ENCODE results near the gene PRKD2. TPM values are rescaled to one million over a fixed set of nuclear protein-coding genes. Genes with fewer than 3 reads are reported as not detected.

PRKD2 gene
- total and polyA plus RNA-seq, 2 experiments from 2014 or later = 53.8 to 68.0 TPM

DNA sequence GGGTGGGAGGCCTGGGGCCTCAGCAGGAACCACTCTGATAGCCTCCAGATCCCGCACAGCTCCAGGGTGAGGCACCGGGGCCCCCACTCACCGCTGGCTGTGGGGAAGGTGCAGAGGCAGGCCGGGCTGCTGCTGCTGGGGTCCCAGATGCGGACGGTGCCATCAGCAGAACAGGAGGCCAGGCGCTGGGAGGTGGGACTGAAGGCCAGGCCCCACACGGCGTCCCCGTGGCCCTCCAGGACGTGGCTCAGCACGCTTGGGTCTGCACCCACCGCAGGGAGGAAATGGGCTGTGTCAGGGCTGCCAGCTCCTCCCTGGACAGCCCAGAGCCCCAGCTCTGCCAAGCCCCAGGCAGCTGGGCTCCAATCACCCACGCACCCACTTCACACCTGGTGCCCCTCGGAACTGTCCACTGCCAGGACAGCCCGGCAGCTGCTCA, 6.1 kb upstream of the PRKD2 start (continued):
- TF ChIP-seq, protein P1, sequence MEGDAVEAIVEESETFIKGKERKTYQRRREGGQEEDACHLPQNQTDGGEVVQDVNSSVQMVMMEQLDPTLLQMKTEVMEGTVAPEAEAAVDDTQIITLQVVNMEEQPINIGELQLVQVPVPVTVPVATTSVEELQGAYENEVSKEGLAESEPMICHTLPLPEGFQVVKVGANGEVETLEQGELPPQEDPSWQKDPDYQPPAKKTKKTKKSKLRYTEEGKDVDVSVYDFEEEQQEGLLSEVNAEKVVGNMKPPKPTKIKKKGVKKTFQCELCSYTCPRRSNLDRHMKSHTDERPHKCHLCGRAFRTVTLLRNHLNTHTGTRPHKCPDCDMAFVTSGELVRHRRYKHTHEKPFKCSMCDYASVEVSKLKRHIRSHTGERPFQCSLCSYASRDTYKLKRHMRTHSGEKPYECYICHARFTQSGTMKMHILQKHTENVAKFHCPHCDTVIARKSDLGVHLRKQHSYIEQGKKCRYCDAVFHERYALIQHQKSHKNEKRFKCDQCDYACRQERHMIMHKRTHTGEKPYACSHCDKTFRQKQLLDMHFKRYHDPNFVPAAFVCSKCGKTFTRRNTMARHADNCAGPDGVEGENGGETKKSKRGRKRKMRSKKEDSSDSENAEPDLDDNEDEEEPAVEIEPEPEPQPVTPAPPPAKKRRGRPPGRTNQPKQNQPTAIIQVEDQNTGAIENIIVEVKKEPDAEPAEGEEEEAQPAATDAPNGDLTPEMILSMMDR (conservative IDR thresholded peaks at IDR 0.05; ENCODE audit: low read depth in 2 of 2) = no peak
- TF ChIP-seq, protein P2, sequence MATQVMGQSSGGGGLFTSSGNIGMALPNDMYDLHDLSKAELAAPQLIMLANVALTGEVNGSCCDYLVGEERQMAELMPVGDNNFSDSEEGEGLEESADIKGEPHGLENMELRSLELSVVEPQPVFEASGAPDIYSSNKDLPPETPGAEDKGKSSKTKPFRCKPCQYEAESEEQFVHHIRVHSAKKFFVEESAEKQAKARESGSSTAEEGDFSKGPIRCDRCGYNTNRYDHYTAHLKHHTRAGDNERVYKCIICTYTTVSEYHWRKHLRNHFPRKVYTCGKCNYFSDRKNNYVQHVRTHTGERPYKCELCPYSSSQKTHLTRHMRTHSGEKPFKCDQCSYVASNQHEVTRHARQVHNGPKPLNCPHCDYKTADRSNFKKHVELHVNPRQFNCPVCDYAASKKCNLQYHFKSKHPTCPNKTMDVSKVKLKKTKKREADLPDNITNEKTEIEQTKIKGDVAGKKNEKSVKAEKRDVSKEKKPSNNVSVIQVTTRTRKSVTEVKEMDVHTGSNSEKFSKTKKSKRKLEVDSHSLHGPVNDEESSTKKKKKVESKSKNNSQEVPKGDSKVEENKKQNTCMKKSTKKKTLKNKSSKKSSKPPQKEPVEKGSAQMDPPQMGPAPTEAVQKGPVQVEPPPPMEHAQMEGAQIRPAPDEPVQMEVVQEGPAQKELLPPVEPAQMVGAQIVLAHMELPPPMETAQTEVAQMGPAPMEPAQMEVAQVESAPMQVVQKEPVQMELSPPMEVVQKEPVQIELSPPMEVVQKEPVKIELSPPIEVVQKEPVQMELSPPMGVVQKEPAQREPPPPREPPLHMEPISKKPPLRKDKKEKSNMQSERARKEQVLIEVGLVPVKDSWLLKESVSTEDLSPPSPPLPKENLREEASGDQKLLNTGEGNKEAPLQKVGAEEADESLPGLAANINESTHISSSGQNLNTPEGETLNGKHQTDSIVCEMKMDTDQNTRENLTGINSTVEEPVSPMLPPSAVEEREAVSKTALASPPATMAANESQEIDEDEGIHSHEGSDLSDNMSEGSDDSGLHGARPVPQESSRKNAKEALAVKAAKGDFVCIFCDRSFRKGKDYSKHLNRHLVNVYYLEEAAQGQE (IDR thresholded peaks at IDR 0.05; ENCODE audit: unreplicated experiment) = no peak
- TF ChIP-seq, protein P3, sequence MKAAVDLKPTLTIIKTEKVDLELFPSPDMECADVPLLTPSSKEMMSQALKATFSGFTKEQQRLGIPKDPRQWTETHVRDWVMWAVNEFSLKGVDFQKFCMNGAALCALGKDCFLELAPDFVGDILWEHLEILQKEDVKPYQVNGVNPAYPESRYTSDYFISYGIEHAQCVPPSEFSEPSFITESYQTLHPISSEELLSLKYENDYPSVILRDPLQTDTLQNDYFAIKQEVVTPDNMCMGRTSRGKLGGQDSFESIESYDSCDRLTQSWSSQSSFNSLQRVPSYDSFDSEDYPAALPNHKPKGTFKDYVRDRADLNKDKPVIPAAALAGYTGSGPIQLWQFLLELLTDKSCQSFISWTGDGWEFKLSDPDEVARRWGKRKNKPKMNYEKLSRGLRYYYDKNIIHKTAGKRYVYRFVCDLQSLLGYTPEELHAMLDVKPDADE (IDR thresholded peaks at IDR 0.05) = no peak
- TF ChIP-seq STAT1 (IDR thresholded peaks at IDR 0.05; ENCODE audit: unreplicated experiment) = no peak

DNA sequence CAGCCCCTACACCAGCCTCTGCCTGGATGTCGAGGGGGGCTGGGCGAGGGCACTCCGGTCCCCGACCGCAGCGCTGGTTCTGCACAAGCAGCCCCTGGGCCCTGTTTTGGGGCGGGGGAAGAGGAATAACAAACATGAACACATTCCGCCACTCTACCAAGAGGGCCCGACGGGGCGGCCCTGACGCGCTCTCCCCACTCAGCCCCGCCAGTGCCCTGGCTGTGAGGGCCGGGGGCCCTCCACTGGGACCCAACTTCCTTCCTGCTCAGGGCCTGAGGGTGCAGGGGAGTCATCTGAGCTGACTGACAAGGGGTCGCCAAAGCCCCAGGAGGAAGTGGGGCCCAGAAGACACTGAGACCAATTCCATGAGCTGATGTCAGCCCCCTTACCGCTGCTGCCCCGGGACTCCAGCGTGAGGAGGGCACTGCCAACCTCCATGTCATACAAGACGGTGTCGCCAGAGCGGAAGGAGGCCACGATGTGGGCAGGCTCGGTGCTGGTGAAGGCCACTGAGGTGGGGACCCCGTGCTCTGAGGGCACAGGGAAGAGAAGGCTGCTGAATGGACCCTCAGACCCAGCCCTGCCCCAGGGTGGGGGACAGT, 5.6 kb upstream of the PRKD2 start:
- Histone ChIP-seq H3K9me2 (ENCODE audit: insufficient read depth) (no peaks in the 10 kb centered on the region), H3K36me3 (ENCODE audit: insufficient read depth) (peaks cover 14% of the 10 kb centered on the region; the same call in 1 of the 2 replicates), H3K79me2 (replicated peaks; ENCODE audit: insufficient read depth) (no peaks in the 10 kb centered on the region), H4K20me1 (replicated peaks; ENCODE audit: insufficient read depth) (peaks cover 2% of the 10 kb centered on the region), H3K4me1 (ENCODE audit: insufficient read depth) (peaks cover 8% of the 10 kb centered on the region; the same call in 1 of the 2 replicates), H3K27me3 (ENCODE audit: insufficient read depth) (no peaks in the 10 kb centered on the region), H3K4me3 (no peak overlapping the region), H2AFZ (no peak overlapping the region), H3K27ac (ENCODE audit: low read depth) (no peak overlapping the region), H3F3A (replicated peaks; ENCODE audit: low read depth) (peaks cover 14% of the 10 kb centered on the region; the same call in 1 of the 2 replicates), H3K4me2 (no peak overlapping the region)
- no peak for ATAC-seq
- Mint-ChIP-seq H3K9me3 (peaks cover 3% of the 10 kb centered on the region; the same call in 1 of the 3 replicates), H3K4me3 (no peak overlapping the region; the same call in 2 of the 3 replicates), H3K4me1 (peaks cover 33% of the 10 kb centered on the region), H3K36me3 (ENCODE audit: low read depth) (peaks cover 65% of the 10 kb centered on the region), H3K27ac (no peak overlapping the region), H3K27me3 (ENCODE audit: insufficient read depth, low read depth, poor library complexity) (peaks cover 17% of the 10 kb centered on the region)
- TF ChIP-seq, protein P1 (conservative IDR thresholded peaks at IDR 0.05; ENCODE audit: low read depth in 2 of 2) = no peak
- TF ChIP-seq POLR2AphosphoS5 (IDR thresholded peaks at IDR 0.05; ENCODE audit: low read depth) (no peak), EZH2 (IDR thresholded peaks at IDR 0.05; ENCODE audit: low read depth, unreplicated experiment) (no peak)
- DNase-seq (ENCODE audit: low spot score) = no peak
